ENCODE results near the gene ENDOD1. TPM values are rescaled to one million over a fixed set of nuclear protein-coding genes. Genes with fewer than 3 reads are reported as not detected.

The ENDOD1 gene
- total RNA-seq, 1 experiment from 2014 or later, result 36.6 TPM

DNA sequence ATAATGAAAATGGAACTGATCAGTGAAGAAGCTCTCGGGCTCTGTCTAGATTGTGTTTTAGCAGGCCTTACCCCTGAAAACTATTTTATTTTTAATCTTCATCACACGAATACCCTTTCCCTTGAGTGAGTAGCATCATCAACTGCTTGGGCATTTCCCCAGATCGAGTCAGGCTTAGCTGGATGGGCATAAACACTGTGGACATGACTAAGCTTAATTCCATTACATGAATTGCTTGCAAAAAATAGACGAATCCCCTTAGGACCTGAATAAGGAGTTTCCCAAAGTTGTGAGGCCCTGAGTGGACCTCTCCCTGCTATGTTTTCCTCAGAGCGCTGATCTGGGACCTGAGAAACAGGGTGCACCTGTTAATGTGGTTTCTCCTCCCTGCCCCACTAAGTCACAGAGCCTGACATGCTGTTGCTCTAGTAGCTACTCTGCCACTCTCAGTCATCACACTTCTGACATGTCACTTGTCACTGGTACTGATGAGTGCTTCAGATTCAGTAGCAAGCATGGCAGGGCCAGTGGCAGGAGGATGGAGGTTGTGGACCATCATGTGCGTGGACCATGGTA, 53.5 kb downstream of the ENDOD1 start:
- DNase-seq (ENCODE audit: low read depth), result no peak

DNA sequence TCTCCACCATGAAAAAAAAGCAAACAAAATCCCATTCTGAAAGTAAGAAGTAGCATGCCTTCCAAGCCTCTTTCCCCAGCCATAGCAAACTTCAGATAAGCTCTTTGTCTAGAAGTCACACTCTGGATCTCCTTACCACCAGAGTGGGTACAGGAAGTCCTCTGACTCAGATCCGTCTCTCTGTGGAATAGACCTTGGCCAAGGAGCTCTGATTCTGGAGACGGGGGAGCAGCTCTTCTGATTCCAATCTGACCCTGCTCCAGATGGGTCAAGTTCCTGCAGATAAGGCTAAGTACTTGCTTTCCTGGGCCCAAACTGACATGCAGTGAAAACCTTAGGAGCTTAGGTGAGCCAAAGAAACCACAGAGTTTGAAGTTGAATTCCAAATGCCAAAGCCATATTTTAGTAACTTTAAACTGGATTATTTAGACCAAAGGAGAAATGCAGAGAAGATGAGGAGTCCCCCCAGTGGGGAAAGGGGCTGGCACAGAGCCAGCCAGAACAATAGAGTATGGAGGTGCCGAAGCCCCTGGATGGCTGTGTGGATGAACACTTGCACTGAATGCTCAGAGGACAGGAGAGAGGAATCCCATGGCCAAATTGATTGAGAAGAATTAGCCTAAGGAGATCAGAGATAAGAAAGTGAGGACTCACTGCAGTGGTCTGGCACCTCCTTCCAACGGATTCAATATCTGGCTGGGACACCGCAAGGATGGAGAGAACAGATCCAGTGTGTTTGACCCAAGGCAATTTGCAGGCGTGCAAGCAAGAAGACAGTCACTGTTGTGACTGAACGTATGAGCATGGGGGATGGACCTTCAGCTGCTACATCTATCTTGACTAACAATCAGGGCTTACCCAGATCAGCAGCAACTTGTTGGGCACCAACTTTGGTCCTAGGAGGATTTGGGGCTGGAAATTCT, 54.9 kb downstream of the ENDOD1 start:
- DNase-seq (ENCODE audit: low read depth), result peak; percentile 58

DNA sequence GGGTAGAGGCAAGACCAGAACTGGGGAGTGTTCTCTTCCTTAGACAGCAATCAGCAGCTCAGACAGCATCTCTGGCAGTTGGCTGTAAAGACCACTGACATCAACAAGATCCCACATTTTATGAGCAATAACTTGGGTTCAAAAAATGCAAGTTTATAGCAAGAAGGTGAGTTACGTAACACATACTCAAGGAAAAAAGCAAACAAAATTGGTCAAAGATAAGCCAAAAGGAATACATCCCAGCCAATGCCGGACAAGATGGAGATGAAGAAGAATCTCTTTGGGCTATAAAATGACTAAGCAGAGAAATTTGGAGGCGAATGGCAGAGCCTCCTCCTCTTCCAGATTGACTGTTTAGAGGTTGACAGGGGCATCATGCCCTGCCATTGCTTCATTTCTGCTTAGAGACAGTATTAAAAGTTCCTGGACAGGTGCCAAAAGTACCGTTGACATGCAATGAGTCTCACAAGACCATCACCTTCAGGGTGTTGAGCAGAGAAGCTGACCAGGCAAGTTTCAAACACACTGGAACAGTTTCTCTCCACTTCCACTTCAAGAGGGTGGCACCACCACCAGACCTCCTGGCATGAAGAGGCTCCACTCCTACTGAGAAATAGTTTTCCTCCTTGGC, 55.9 kb downstream of the ENDOD1 start:
- DNase-seq (ENCODE audit: low read depth), result peak; percentile 20

DNA sequence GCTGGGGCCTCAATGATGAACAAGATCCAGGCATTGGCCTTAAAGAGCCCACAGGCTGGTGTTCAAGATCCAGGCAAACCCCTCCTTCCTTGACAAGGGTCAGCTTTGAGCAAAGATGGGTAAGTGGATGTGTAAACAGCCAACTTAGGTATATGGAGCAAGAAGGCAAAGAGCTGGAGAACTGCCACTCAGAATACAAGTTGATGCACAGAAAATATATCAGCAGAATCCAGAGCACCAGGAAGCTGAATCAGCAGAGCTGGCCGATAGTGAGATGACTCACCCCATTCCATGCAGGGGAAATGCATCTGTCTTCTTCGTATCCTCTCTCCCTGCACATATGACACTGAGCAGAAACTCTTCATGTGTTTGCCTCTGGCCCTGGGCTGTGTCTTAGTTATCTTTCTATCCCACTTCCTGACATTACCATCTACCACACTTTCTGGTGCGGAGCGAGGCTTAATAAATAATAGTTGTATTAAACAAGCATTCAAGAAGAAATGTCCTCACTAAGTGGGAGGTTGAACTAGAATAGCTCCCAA, 57.8 kb downstream of the ENDOD1 start:
- peak; percentile 94 for DNase-seq (ENCODE audit: low read depth)

DNA sequence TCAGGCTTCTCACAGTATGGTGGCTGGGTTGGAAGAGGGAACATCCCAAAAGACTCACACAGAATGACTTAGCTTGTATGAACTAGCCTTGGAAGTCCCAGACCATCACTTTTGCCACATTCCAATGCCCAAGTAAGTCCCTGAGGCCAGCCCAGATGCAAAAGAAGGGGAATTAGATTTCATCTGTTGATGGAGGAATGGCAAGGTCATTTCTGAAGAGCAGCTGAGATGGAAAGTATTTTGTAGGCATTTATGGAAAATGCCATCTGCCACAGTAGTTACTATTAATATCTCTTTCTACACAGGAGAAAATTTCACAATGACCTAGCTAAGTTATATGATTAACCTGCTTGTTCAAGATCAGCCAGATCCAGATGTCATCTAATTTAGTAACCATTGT, 58.8 kb downstream of the ENDOD1 start:
- peak; percentile 51 for DNase-seq (ENCODE audit: low read depth)

DNA sequence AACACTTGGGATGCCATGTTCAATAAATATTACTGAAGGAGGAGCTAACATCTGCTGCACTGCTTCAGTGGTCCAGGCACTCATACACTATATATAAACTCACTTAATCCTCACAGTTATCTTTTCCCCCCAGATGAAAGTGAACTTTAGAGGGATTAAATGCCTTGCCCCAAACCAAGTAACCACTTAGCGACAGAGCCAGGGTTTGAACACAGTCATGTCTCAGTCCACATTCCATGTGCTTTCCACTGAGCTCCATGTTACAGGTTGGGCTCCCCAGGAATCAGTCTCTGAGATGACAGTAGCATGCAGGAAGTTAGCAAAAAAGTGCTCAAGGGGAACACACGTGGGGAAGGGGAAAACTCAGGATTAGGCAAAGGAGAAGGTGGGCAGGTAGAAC, 59.3 kb downstream of the ENDOD1 start:
- no peak for DNase-seq (ENCODE audit: low read depth)

DNA sequence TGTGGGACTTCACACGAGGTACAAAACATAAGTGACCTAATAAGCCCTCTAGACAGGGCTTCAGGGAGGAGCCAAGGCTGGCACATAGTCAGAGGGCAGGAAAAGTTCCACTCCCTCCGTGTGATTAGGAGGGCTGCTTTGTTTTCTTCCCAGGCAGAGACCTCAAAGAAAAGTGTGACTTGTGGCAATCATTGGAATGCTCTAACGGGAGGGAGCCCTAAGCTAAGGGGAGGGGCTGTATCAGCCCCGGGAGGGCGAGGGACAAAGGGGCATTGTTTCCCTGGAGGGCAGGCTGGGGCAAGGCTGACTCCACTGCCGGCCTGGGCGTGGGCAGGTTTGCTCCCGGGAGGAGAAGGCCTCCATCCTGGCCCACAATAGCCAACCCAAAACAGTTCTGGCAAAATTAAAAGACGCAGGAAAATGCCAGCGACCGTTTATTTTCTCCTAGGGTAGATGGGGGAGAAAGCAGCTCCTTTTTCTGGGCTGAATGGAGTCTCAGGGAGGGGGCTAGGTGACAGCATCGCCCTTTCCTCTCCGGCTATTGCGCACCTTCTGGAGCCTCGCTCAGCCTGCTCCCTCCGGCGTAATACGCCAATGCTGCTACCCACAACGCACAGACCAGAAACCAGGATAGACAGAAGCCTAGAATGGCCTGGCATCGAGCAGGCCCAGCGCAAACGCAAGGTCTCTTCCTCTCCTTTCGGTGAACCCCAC, 60.2 kb downstream of the ENDOD1 start:
- peak; percentile 90 for DNase-seq (ENCODE audit: low read depth)

DNA sequence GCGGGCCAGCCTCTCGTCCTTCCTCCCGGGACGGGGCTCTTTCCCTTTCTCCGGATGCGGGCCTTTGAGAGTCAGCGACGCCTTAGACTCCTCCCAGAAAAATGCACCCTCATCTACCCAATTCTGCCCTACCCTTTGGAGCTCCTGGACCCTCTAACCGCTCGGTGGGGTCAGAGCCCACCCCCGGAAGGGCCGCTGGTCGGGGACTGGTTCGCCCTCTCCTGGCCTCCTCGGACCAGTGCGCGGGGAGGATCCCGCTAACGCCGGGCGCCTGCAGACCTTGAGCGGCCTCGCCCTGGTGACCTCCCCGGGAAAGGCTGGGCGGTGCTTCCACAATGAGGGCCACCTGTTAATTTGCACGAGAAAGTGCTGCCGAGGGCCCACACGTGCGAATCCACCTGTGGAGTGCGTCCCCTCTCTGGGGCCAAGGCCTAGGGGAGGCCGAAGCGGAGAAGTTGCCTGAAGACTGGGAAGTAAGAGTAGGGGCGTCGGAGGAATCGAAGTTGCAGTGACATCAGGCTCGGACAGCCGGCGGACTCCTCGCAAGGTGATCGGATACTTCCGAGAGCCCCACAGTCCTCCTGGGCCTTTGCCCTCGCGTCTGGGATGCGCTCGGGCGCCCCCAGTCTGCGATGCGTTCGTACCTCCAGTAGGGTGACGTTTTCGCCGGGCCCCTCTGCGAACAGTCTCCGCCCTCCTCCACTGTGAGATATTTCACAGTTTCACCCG, 61.5 kb downstream of the ENDOD1 start:
- peak; percentile 87 for DNase-seq (ENCODE audit: low read depth)

DNA sequence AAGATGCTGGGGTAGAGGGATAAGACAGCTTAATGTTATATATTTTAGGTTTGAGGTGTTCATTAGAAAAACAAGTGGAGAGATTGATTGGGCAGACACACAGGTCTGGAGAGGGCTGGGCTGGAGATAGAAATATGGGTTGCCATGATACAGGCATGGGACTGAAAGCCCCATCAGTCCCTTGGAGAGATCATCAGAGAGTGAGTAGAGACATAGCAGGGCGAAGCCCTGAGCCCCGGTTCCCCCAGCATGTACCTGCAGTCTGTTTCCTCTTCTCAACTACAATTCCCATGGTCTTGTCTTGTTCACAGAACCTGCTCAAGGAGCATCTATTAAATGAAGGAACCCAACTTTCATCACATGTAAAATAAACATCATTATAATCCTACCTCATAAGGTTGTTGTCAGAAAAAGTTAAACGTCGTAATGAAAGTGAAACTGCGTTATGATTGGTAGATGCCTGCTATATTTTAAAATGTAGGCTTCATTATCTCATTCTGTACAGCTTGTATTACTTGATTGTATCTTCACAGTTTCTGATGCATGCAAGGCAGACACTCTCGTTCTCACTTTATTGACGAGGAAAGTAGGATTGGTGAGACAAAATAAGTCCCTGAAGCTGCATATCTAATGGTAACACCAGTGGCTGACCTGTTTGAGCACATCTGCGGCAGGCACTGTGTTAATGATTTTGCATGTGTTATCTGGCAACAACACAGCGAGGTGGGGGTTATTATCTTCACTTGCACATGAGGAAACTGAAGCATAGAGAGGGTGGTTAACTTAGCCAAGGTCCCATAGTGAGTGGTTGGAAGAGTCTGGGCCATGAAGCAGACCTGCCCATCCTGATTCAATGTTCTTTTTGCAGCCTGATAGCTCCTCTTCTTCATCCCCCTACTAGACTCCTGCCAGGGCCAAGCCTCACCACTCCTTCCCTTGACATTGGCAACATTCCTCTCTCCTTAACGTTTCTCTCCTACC, 63.5 kb downstream of the ENDOD1 start:
- no peak for DNase-seq (ENCODE audit: low read depth)

DNA sequence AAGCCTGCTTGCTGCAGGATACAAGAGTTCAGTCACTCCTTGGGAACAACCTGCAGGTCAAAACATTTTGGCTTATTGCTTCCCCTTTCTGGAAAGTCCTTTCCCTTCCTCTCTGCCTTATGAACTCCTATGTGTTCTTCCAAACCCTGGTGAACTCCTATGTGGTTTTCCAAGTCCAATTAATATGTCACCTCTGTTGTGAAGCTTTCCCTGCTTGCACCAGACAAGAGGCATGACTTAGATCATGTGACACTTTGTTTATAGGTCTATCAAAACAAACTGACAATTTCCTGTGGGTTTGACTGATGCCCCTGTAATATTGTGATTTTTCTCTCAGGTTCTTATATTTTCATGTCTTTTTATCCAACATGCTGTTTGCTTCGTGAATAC, 64.2 kb downstream of the ENDOD1 start:
- no peak for DNase-seq (ENCODE audit: low read depth)

DNA sequence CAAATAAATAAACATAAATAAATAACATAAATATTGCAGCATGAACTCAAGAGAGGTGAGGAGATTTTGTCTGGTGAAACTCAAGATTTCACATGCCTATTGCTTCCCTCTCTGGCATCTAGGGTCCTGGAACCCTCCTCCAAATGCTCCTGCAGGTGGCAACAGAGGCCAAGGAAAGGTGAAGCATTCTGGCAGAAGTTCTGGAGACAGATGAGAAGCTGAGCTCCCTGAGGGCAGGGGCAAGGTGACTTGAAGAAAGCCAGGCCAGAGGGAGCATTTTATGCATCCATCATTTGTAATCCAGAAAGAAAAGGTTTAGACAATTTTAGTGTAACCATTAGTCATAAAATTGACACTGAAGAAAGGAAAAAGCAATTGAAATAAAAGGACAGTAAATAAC, 64.9 kb downstream of the ENDOD1 start:
- peak; percentile 38 for DNase-seq (ENCODE audit: low read depth)

DNA sequence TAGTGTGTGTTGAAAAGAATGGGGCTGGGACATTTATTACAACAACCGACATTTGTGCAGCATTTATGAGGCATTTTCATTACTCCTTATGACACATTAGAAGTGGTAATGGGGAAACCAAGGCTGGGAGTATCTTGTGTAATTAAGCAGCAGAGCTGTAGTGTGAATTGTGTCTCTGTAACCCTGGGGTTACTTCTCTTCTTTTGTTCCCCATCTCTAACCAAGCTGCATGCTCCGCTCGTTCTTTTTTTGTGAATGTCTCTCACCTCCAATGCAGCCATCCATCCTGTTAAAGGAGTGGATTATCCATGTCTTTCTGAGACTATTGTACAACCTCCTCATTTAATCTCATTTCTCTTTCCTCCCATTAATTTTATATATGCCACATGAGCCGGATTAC, 65.7 kb downstream of the ENDOD1 start:
- no peak for DNase-seq (ENCODE audit: low read depth)

DNA sequence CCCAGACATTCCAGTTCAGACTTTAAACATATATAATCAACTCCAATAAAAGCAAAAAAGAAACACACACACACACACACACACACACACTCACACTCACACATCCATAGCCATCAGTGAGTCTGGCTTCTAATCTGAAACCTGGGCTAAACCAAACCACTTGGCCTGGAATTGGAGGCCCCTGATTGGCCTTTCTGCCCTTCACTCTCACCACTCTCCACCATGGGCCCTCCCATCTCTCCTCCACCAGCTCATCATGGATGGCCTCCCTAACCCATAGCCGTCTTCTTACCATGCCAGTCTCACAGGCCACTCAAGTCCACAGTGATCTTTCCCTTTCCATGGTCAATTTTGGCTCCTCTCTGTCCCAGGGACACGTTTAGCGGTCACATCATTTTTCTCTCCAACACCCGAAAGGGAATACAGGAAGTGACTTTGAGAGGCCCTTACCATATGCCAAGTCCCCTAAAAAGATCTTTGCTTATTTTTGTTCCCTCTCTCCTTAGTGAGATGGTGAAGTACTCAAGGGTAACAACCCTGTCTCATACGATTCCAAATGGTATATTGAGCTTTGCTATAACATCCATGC, 66.6 kb downstream of the ENDOD1 start:
- peak; percentile 40 for DNase-seq (ENCODE audit: low read depth)

DNA sequence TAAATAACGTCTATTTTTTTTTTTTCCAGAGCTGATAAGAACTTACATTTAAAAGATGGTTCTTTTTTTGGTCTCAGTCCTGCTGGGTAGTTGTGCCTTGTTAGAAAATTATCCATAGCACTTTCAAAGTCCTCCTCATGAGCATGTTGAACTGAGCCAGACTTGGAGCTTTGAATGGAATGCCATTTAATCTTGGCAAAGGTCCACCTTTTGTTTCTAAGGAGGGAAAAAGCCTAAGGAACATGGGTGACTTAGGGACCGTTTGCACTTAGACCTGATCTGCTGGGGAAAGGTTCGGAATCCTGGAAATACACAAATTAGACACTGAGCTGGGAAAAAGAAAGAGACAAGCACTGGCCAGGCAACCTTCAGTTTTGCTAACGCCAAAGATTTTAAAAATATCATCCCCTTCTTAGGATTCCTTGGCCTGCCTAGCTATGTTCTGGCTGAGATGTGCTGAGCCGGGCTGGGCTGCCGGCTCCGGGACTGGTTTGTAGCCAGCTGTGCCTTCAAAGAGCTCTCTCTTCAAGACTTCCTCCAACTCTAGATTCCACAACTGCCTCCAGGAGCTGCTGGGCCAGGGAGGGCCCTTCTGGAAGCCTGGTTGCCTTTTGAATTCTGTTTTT, 67.4 kb downstream of the ENDOD1 start:
- no peak for DNase-seq (ENCODE audit: low read depth)

DNA sequence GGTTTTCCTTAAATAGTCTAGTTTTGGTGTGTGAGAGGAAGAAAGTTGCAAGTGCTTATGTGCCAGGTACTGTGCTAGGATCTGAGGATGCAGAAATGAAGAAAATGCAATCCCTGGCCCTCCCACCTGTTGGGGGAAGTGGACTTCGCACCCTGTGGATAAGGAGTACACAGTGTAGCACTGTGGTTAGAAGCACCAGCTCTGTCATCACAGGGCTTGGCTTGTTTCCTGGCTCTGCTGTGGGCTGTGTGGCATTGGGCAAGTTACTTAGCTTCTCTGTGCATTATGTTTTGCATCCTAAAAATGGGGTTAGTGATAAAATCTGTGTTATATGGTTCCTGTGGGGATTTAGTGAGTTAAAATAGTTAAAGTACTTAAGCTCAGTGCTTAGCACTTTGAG, 68.2 kb downstream of the ENDOD1 start:
- DNase-seq (ENCODE audit: low read depth), result no peak

DNA sequence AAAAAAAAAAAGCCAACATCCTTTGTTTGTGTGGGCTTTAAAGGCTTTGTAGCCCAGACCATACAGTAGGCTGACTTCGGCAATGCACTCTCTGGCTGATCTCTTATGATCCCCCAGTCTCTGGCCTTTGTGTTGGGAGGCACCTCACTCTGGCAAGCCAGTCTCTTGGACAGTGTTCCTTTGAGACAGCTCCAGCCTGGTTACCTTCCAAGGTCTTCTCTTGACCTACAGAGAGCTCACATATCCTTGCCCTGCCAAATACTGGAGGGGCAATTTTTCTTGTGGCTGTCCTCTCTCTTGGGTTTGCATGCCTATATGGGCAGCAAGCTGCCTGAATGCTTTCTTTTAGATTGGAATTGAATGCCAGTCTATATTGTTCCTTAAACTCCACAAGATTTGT, 71.6 kb downstream of the ENDOD1 start:
- DNase-seq (ENCODE audit: low read depth), result no peak

DNA sequence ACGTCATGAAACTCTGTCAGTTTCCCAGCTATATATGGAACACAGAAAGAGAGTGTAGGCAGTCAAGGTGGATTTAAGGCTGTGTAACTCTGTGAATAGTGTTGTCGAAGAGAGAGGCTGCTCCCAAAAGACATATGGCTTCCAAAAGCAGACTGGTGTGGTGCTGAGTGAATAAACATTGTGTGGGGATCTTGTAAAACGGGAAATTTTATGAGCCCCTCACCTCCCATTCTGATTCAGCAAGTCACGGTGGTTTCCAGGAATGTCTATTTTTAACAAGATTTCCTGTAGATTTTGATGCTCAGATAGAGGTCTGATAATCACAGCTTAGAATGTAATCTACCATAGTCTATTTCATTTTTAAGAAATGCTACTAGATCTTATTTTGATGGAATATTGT, 73.5 kb downstream of the ENDOD1 start:
- no peak for DNase-seq (ENCODE audit: low read depth)

DNA sequence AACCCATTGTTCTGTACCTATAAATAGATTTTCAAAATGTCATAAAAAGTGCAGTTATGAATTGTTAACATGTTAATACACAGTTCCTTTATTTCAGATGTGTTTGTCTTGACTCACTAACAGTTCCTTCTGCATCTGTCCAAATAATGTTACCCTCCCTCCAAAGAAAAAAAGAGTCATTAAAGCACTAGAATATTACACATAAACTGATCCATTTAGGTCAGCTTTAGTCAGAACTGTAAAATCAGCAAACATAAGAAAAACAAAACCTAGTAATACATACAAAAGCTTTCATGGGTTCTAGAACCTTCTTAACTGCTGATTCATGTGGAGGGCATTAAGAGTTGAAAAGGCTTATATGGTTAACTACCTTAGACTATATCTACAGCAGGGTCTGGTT, 76.0 kb downstream of the ENDOD1 start:
- no peak for DNase-seq (ENCODE audit: low read depth)

DNA sequence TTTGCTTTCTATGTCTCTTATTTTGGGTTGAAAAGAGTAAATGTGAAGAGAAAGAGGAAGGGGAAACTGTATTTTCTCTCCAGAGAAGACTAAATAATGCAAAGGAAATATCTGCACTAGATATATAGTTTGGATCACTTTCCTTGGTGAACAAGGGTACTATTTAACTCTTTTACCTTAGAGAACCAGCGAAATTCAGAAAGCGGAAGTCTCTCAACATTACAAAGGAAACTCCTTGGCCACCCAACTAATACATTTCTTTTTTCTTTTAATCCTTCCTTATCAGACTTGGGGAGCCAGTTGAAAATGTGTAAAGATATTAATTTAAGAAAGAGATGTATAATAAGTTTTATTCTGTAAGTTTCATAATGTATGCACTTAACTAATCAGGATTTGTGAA, 77.1 kb downstream of the ENDOD1 start:
- DNase-seq (ENCODE audit: low read depth), result no peak
